ENCODE results near the gene TFIP11. TPM values are rescaled to one million over a fixed set of nuclear protein-coding genes. Genes with fewer than 3 reads are reported as not detected.
A peak's percentile ranks its signal among the peaks of the same experiment; 100 is the strongest.

Gene TFIP11
- total RNA-seq, 1 donor from 2014 or later, result 28.4 TPM

DNA sequence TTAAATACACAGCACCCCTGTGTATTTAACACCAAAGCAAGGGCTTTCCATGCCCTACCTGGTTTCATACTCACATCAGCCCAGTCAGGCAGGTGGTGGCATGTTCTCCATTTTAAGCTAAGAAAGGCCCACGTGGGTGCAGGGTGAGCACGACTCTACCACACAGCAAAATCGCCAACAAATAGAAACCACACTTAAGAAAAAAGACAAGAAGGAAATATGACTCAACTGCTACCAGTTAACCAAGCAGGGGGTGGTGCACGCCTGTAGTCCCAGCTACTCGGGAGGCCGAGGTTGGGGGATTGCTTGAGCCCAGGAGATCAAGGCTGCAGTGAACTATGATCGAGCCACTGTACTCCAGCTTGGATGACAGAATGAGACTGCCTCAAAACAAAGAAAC, 35.2 kb upstream of the TFIP11 start:
- TF ChIP-seq, protein P1, sequence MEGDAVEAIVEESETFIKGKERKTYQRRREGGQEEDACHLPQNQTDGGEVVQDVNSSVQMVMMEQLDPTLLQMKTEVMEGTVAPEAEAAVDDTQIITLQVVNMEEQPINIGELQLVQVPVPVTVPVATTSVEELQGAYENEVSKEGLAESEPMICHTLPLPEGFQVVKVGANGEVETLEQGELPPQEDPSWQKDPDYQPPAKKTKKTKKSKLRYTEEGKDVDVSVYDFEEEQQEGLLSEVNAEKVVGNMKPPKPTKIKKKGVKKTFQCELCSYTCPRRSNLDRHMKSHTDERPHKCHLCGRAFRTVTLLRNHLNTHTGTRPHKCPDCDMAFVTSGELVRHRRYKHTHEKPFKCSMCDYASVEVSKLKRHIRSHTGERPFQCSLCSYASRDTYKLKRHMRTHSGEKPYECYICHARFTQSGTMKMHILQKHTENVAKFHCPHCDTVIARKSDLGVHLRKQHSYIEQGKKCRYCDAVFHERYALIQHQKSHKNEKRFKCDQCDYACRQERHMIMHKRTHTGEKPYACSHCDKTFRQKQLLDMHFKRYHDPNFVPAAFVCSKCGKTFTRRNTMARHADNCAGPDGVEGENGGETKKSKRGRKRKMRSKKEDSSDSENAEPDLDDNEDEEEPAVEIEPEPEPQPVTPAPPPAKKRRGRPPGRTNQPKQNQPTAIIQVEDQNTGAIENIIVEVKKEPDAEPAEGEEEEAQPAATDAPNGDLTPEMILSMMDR (IDR thresholded peaks at IDR 0.05), result no peak

DNA sequence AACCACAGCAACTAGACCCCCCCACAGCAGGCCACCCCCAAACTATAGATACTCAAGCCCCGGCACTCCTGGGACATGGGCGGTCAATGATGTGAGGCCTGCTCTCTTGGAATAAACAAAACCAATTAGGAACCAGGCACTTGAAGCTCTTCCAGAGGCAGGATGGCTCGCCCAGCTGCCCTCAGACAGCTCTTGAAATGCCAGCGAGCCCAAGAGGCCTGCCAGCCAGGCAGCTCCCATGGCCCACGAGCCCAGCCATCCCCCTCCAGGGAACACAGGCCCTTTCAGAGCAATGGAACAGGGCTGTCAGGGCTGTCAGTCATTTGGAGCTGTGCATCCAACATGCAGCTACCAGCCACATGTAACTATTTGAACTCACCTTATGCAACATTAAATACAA, 34.0 kb upstream of the TFIP11 start:
- DNase-seq (no peak), ATAC-seq (peak; percentile 32 to 33)
- Histone ChIP-seq H3K4me1 (peaks cover 48% of the 10 kb centered on the region), H3K36me3 (peaks cover 23% of the 10 kb centered on the region), H3K4me3 (no peak overlapping the region), H3K27ac (no peak overlapping the region), H3K9me3 (no peaks in the 10 kb centered on the region), H3K27me3 (ENCODE audit: low read depth) (no peaks in the 10 kb centered on the region)
- intact Hi-C loops (cut with DNase I), result no loop called here
- TF ChIP-seq, protein P1 (IDR thresholded peaks at IDR 0.05), result no peak

More for the DNA sequence above, 35.2 kb upstream of the TFIP11 start:
- intact Hi-C loops (cut with DNase I), result no loop called here
- Histone ChIP-seq H3K9me3 (no peaks in the 10 kb centered on the region), H3K4me1 (peaks cover 51% of the 10 kb centered on the region), H3K27ac (no peak overlapping the region), H3K27me3 (ENCODE audit: low read depth) (no peaks in the 10 kb centered on the region), H3K36me3 (peaks cover 16% of the 10 kb centered on the region), H3K4me3 (no peak overlapping the region)
- ATAC-seq (no peak), DNase-seq (no peak)

DNA sequence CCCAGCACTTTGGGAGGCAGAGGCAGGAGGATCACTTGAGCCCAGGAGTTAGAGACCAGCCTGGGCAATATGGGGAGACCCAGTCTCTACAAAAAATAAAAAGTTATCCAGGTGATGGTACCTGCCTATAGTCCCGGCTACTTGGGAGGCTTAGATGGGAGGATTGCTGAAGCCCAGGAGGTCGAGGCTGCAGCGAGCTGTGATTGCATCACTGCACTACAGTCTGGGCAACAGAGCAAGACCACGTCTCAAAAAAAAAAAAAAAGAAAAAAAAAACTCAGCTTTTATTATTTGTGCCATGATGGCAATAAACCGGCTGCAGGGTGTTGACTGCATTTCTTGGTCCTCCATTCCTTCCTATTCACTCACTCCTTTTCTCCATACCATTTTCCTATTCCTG, 33.6 kb upstream of the TFIP11 start:
- H3K4me3 ChIP-seq, result no peak overlapping the region
- H3K9me3 ChIP-seq, result no peaks in the 10 kb centered on the region
- peaks cover 43% of the 10 kb centered on the region for H3K4me1 ChIP-seq
- intact Hi-C loops (cut with DNase I), result no loop called here
- no peaks in the 10 kb centered on the region for H3K27me3 ChIP-seq (ENCODE audit: low read depth)
- H3K36me3 ChIP-seq, result peaks cover 28% of the 10 kb centered on the region
- TF ChIP-seq, protein P1 (IDR thresholded peaks at IDR 0.05), result no peak
- H3K27ac ChIP-seq, result no peak overlapping the region
- DNase-seq (no peak), ATAC-seq (no peak)

DNA sequence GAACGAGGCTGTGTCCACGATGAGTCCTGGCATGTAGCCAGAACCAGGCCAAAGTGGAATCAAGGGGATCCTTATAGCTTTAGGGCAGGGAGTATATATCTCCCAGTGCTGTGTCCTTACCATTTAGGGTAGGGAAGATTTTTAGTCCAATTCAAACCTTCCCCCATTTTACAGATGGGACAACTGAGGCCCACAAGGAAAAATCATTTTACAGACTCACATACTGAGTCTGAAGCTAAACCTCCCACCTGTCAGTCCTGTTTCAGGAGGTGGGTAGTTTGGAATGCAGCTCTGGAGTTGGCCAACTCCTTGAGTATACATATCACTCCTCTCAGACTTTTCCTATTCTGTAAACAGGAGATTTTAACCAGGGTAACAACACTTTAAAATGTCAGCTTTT, 33.1 kb upstream of the TFIP11 start:
- ATAC-seq (peak in 1 of 2 donors; percentile 25), DNase-seq (no peak)
- H3K4me3 ChIP-seq, result no peak overlapping the region
- TF ChIP-seq, protein P1 (IDR thresholded peaks at IDR 0.05), result no peak
- intact Hi-C loops (cut with DNase I), result no loop called here
- peaks cover 32% of the 10 kb centered on the region for H3K36me3 ChIP-seq
- no peaks in the 10 kb centered on the region for H3K27me3 ChIP-seq (ENCODE audit: low read depth)
- H3K9me3 ChIP-seq, result no peaks in the 10 kb centered on the region
- peaks cover 39% of the 10 kb centered on the region for H3K4me1 ChIP-seq
- H3K27ac ChIP-seq, result no peak overlapping the region

DNA sequence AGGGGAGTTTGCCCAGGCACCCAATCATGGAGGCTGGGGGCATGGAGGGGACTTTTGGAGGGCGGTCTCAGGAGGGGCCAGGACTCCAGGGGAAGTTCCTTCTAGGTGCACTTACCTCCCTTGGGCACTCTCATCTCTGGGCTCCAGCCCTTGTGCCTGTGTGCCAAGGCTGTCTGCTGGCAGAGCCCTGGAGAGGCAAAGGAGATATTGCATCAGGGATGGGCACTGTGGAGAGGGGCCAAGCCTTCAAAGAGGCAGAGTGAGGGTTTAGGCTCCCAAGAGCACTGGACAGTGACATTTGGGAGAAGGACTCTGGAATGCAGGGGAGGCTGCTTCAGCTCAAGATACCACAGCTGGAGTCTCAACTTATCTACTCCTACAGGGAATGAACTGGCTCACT, 32.2 kb upstream of the TFIP11 start:
- ATAC-seq (no peak), DNase-seq (no peak)
- TF ChIP-seq, protein P1 (IDR thresholded peaks at IDR 0.05), result no peak
- Histone ChIP-seq H3K4me1 (peaks cover 33% of the 10 kb centered on the region), H3K9me3 (no peaks in the 10 kb centered on the region), H3K27me3 (ENCODE audit: low read depth) (no peaks in the 10 kb centered on the region), H3K27ac (no peak overlapping the region), H3K4me3 (no peak overlapping the region), H3K36me3 (peaks cover 41% of the 10 kb centered on the region)
- intact Hi-C loops (cut with DNase I), result no loop called here

DNA sequence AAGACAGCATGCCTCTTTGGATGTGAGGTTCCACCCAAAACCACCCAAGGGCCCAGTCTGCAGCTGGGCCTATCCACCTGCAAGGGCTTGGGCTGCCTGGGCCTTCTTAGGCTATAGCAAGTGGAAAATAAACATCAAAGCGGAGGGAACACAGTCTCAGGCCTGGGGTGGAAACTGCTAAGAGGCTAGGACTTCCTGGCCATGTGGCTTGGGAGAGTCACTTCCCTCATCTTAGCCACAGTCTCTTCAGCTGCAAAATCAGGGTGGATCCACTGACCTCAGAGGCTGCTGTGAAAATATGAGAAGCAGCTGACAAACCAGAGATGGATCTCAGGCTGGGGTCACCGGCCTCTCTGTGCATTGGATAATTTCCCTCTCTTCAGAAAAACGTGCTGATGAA, 30.6 kb upstream of the TFIP11 start:
- peaks cover 57% of the 10 kb centered on the region for H3K36me3 ChIP-seq
- no peaks in the 10 kb centered on the region for H3K9me3 ChIP-seq
- peaks cover 25% of the 10 kb centered on the region for H3K4me1 ChIP-seq
- TF ChIP-seq, protein P1 (IDR thresholded peaks at IDR 0.05), result no peak
- peak; percentile 51 to 74 for ATAC-seq
- no peak overlapping the region for H3K4me3 ChIP-seq
- DNase-seq, result no peak
- intact Hi-C loops (cut with DNase I), result no loop called here
- peak overlapping the region; percentile 56 for H3K27ac ChIP-seq
- H3K27me3 ChIP-seq (ENCODE audit: low read depth), result no peaks in the 10 kb centered on the region
